ENCODE data around the gene ZMIZ1.
A peak's percentile ranks its signal among the peaks of the same experiment; 100 is the strongest.

The ZMIZ1 gene

DNA sequence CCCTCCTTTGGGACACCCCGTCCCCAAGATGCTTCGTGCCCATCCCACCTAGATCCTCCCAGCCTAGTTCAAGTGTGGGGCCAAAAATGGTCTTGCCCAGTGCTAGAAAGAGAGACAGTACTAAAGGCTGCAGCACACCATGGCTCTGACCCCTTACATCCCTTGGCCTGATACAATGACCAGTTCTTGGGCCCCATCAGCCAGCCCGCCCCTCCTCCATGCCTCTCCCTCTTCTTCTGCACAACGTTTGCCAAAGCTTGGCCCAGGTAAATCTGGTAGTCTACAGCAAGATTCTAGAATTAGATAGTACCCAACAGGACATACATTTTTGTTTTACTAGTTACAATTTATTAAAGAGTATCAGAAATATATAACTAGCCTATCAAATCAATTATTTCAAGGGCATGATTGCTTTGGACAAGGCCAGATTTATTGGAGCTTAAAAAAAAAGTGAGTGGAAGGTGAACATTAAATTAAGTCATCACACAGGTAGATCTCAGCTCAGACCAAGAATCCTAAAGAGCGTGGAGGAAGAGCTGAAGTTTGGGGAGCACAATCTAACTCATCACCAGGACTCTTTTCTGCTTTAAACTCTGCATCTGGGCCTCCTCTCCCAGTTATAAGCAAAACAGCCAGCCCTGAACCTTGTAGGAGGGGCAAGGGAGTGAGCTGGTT, 69.8 kb downstream of the ZMIZ1 start:
- Histone ChIP-seq H3K4me1 (ENCODE audit: insufficient read depth, insufficient read length) (peaks cover 24% of the 10 kb centered on the region), H3K9ac (ENCODE audit: insufficient read length, low read depth) (no peak overlapping the region)

DNA sequence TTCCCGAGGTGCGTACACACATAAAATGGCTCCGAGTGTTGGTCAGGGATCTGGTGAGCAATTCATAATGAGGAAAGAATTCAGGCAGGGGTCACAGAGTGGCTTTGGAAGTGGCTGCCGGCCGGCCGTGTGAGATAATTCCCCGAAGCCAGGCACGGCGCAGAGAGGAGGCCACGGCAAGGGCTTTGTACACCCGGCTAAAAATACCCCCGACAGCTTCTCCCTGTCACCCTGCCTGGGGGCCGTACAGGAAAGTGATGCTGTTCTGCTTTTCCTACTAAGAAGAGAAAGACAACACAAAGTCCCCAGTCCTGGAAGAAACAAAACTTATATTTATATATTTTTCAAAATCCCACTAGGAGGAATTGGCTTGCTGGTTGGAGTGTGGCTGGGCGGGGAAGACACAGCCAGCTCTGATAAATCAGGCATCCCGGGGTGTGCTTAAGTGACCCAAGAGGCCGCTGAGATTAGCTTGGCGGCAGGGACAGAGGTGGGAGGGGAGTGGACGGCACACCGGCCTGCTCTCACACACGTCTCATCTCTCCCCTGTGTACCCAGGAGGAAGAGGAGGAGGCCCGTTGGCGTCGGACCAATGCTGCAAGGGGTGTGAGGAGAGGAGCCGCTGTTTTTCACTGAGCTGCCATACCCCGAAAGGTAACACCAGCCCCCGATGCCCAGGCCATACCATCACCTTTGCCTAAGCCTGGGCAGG, 70.5 kb downstream of the ZMIZ1 start:
- H3K27me3 ChIP-seq (ENCODE audit: insufficient read depth, insufficient read length) = no peaks in the 10 kb centered on the region
- H3K9ac ChIP-seq (ENCODE audit: insufficient read length, low read depth) = peak overlapping the region; percentile 50
- no peak overlapping the region for H3K4me3 ChIP-seq (ENCODE audit: insufficient read length, low read depth)
- H3K9me3 ChIP-seq (ENCODE audit: insufficient read depth, low read length) = no peaks in the 10 kb centered on the region
- DNase-seq (ENCODE audit: low read depth, low spot score) = no peak
- TF ChIP-seq YY1 (IDR thresholded peaks at IDR 0.05; ENCODE audit: insufficient read depth, insufficient read length) (no peak), SUZ12 (IDR thresholded peaks at IDR 0.05; ENCODE audit: extremely low read depth, insufficient read depth, insufficient read length) (no peak), ZNF274 (IDR thresholded peaks at IDR 0.05; ENCODE audit: low read depth, low read length) (no peak)
- H3K36me3 ChIP-seq (ENCODE audit: insufficient read depth, insufficient read length, low read length) = peaks cover 60% of the 10 kb centered on the region
- peaks cover 27% of the 10 kb centered on the region for H3K4me1 ChIP-seq (ENCODE audit: insufficient read depth, insufficient read length)

More for the DNA sequence above, 69.8 kb downstream of the ZMIZ1 start:
- no peak overlapping the region for H3K4me3 ChIP-seq (ENCODE audit: insufficient read length, low read depth)
- TF ChIP-seq ZNF274 (IDR thresholded peaks at IDR 0.05; ENCODE audit: low read depth, low read length) (no peak), SUZ12 (IDR thresholded peaks at IDR 0.05; ENCODE audit: extremely low read depth, insufficient read depth, insufficient read length) (no peak), YY1 (IDR thresholded peaks at IDR 0.05; ENCODE audit: insufficient read depth, insufficient read length) (no peak)
- no peaks in the 10 kb centered on the region for H3K27me3 ChIP-seq (ENCODE audit: insufficient read depth, insufficient read length)
- H3K36me3 ChIP-seq (ENCODE audit: insufficient read depth, insufficient read length, low read length) = peaks cover 60% of the 10 kb centered on the region
- no peak for DNase-seq (ENCODE audit: low read depth, low spot score)
- H3K9me3 ChIP-seq (ENCODE audit: insufficient read depth, low read length) = no peaks in the 10 kb centered on the region

DNA sequence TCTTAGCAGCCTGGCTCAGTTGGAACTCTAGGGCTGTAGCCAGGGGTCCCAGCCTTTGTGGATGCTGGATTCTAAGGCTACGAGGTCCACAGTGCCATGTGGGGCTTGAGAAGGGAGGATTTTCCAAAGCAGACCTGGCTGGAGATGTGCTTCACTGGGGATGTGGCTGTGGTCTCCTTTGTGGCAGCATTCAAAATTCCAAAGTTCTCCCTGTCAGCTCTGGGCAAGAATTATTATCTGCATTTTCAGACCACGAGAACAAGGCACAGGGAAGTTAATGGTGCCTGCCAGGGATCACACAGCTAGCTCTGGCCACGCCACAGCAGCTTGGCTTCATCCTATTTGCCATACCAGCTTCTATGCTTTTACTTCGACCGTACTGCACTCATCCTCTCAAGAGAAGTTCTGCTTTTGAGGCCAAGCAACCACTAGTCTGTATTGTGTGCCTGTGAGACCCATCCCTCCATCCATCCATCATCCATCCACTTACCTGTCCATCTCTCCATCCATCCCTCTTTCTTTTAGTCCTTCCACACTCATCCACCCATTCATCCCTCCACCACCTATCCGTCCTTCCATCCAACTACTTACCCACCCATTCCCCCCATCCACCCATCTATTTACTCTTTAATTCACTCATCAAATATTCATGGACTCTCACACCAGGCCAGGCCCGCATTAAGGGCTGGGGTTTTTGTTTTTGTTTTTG, 71.5 kb downstream of the ZMIZ1 start:
- H3K9ac ChIP-seq (ENCODE audit: insufficient read length, low read depth) = no peak overlapping the region
- H3K4me1 ChIP-seq (ENCODE audit: insufficient read depth, insufficient read length) = peaks cover 26% of the 10 kb centered on the region
- no peak for DNase-seq (ENCODE audit: low read depth, low spot score)
- no peaks in the 10 kb centered on the region for H3K9me3 ChIP-seq (ENCODE audit: insufficient read depth, low read length)
- peaks cover 59% of the 10 kb centered on the region for H3K36me3 ChIP-seq (ENCODE audit: insufficient read depth, insufficient read length, low read length)
- no peak for TF ChIP-seq YY1 (IDR thresholded peaks at IDR 0.05; ENCODE audit: insufficient read depth, insufficient read length)
- no peak for TF ChIP-seq SUZ12 (IDR thresholded peaks at IDR 0.05; ENCODE audit: extremely low read depth, insufficient read depth, insufficient read length)
- H3K4me3 ChIP-seq (ENCODE audit: insufficient read length, low read depth) = no peak overlapping the region
- no peaks in the 10 kb centered on the region for H3K27me3 ChIP-seq (ENCODE audit: insufficient read depth, insufficient read length)

GRCh38 chr10:79140855-79141254, 72.1 kb downstream of the ZMIZ1 start:
- Histone ChIP-seq H3K4me1 (ENCODE audit: insufficient read depth, insufficient read length) (peaks cover 22% of the 10 kb centered on the region), H3K4me3 (ENCODE audit: insufficient read length, low read depth) (no peak overlapping the region), H3K9ac (ENCODE audit: insufficient read length, low read depth) (no peak overlapping the region), H3K36me3 (ENCODE audit: insufficient read depth, insufficient read length, low read length) (peaks cover 59% of the 10 kb centered on the region), H3K27me3 (ENCODE audit: insufficient read depth, insufficient read length) (no peaks in the 10 kb centered on the region), H3K9me3 (ENCODE audit: insufficient read depth, low read length) (no peaks in the 10 kb centered on the region)
- TF ChIP-seq ZNF274 (IDR thresholded peaks at IDR 0.05; ENCODE audit: low read depth, low read length) (no peak), SUZ12 (IDR thresholded peaks at IDR 0.05; ENCODE audit: extremely low read depth, insufficient read depth, insufficient read length) (no peak), YY1 (IDR thresholded peaks at IDR 0.05; ENCODE audit: insufficient read depth, insufficient read length) (no peak)
- no peak for DNase-seq (ENCODE audit: low read depth, low spot score)

- H3K36me3 ChIP-seq (ENCODE audit: insufficient read depth, insufficient read length, low read length) = peaks cover 63% of the 10 kb centered on the region
- H3K9ac ChIP-seq (ENCODE audit: insufficient read length, low read depth) = no peak overlapping the region
- TF ChIP-seq YY1 (IDR thresholded peaks at IDR 0.05; ENCODE audit: insufficient read depth, insufficient read length) (no peak), SUZ12 (IDR thresholded peaks at IDR 0.05; ENCODE audit: extremely low read depth, insufficient read depth, insufficient read length) (no peak), ZNF274 (IDR thresholded peaks at IDR 0.05; ENCODE audit: low read depth, low read length) (no peak)
- no peaks in the 10 kb centered on the region for H3K27me3 ChIP-seq (ENCODE audit: insufficient read depth, insufficient read length)
- no peak for DNase-seq (ENCODE audit: low read depth, low spot score)
- peaks cover 23% of the 10 kb centered on the region for H3K4me1 ChIP-seq (ENCODE audit: insufficient read depth, insufficient read length)
- no peaks in the 10 kb centered on the region for H3K9me3 ChIP-seq (ENCODE audit: insufficient read depth, low read length)
- no peak overlapping the region for H3K4me3 ChIP-seq (ENCODE audit: insufficient read length, low read depth)
Measured at GRCh38 chr10:79142064-79142491, 73.3 kb downstream of the ZMIZ1 start.

DNA sequence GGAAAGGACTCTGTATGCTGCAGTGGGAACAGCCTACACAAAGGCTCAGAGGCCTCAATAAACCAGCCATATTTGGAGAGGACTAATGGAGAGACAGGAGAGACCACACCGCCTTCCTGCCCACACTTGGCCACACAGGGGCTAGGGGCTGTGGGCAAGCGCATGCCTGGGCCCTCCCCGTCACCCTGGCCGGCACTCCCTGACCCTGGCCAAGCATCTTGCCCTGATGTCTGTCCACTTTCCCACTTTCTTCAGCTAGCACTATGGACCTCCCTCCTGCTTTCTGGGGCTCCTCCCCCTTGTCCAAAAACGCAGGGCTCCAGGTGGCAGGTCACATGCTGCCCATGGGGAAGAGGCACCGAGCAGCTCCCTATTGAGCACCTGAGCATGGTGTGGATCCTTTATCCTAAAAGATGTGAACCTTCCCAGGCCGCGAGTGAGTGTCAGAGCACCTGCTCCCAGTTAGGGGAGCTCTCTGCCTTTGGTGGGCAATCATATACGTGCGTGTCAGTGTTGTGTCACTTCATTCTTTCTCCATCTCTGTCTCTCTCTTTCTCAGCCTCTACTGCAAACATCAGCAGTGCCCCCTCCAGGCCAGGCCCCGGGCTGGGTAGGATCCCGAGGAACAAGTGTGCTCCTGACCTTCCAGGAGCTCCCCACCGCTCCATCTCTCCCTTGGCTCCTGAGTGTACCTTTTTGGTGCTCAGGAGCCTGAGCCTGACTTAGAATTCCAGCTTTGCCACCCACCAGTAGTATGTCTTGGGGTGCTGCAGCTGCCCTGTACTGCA, 74.0 kb downstream of the ZMIZ1 start:
- Histone ChIP-seq H3K9ac (ENCODE audit: insufficient read length, low read depth) (no peak overlapping the region), H3K4me1 (ENCODE audit: insufficient read depth, insufficient read length) (peaks cover 21% of the 10 kb centered on the region), H3K9me3 (ENCODE audit: insufficient read depth, low read length) (no peaks in the 10 kb centered on the region), H3K36me3 (ENCODE audit: insufficient read depth, insufficient read length, low read length) (peaks cover 68% of the 10 kb centered on the region), H3K4me3 (ENCODE audit: insufficient read length, low read depth) (no peak overlapping the region), H3K27me3 (ENCODE audit: insufficient read depth, insufficient read length) (no peaks in the 10 kb centered on the region)
- TF ChIP-seq YY1 (IDR thresholded peaks at IDR 0.05; ENCODE audit: insufficient read depth, insufficient read length) (no peak), ZNF274 (IDR thresholded peaks at IDR 0.05; ENCODE audit: low read depth, low read length) (no peak), SUZ12 (IDR thresholded peaks at IDR 0.05; ENCODE audit: extremely low read depth, insufficient read depth, insufficient read length) (no peak)
- DNase-seq (ENCODE audit: low read depth, low spot score) = no peak

Data from NT2/D1 (cell line).